PC-3 (cell line): ENCODE measurements around the gene LAX1.

Experiments
- CTCF ChIP-seq: fragments of 300-600 bp; sonication (generic); conservative IDR thresholded peaks from 2 replicates; pipeline ENCODE4 v1.5.1; 2017; ENCODE audit warnings: antibody characterized with exemption, low read depth, mild to moderate bottlenecking, low read length
- EZH2 ChIP-seq: fragments of 300-600 bp; sonication (generic); IDR thresholded peaks from one replicate; pipeline ENCODE4 v1.6.1; 2017; ENCODE audit warnings: antibody characterized with exemption, mild to moderate bottlenecking, low read length; ENCODE audit not compliant: unreplicated experiment

GRCh38 chr1:203797948-203798655 lies 33.1 kb downstream of the LAX1 start:
- TF ChIP-seq EZH2 (no peak), CTCF (0 out of 2 replicates have a peak, but pooled peaks have one; percentile 26)
